ENCODE measurements around the gene CDNF.

DNA sequence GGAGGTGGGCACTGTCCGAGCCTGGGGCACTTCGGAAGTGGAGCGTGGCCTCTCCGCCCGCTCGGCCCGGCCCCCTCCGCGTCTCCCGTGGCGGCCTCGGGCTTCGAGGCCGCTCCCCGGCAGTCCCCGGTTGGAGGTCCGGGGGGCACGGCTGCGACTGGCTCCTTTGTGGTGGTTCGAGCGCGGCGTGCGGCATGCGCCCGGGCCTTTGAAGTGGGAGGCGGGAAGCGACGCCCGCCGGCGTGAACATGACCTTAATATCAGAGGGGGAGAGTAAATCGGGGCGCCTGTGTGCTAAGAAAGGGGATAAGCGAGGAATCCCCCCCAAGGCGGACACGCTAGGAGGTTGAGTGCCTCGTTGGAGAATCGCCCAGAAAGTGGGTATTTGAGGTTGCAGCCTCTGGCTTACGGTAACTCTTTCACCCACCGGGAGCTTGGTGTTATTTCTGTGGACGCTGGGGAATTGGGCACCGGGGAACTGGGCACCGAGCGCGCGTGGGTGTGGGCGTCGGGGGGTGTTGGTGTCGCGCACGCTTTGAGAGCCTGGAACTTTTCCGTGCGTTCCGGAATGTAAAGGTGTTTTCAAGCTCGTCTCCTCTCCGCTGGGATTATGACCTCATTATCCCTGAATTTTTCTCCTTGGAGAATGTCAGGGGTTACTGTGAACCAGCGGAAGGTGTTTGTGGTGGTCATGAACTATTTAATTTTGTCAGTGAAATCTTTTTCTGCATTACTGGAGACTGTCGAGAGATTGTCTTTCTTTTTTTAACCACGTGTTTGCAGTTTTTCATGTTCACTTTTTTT, 41.5 kb upstream of the CDNF start:
- TF ChIP-seq, protein P1, sequence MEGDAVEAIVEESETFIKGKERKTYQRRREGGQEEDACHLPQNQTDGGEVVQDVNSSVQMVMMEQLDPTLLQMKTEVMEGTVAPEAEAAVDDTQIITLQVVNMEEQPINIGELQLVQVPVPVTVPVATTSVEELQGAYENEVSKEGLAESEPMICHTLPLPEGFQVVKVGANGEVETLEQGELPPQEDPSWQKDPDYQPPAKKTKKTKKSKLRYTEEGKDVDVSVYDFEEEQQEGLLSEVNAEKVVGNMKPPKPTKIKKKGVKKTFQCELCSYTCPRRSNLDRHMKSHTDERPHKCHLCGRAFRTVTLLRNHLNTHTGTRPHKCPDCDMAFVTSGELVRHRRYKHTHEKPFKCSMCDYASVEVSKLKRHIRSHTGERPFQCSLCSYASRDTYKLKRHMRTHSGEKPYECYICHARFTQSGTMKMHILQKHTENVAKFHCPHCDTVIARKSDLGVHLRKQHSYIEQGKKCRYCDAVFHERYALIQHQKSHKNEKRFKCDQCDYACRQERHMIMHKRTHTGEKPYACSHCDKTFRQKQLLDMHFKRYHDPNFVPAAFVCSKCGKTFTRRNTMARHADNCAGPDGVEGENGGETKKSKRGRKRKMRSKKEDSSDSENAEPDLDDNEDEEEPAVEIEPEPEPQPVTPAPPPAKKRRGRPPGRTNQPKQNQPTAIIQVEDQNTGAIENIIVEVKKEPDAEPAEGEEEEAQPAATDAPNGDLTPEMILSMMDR (conservative IDR thresholded peaks at IDR 0.05; ENCODE audit: low read depth, low read length), result no peak
- TF ChIP-seq EZH2 (IDR thresholded peaks at IDR 0.05; ENCODE audit: low read length, unreplicated experiment), result no peak
- TF ChIP-seq EZH2phosphoT487 (IDR thresholded peaks at IDR 0.05; ENCODE audit: borderline replicate concordance, low read length), result no peak

Measured in PC-3 (cell line).